A673 (cell line): ENCODE data around the gene DDX56.

Source experiments
- EZH2 ChIP-seq: fragments of 200-600 bp; sonication (generic); IDR thresholded peaks from 2 replicates; pipeline ENCODE4 v1.6.1; 2017; ENCODE audit warnings: borderline replicate concordance, low read depth, mild to moderate bottlenecking, mixed read lengths, antibody characterized with exemption, low read length; ENCODE audit not compliant: poor library complexity, severe bottlenecking
- TF ChIP-seq, protein P1 (sequence below): fragments of 300-800, 200-600 bp; sonication (generic); conservative IDR thresholded peaks from 2 replicates; pipeline ENCODE4 v1.5.1; 2017; ENCODE audit warnings: low read depth, mild to moderate bottlenecking, antibody characterized with exemption, low read length, moderate library complexity, mixed read lengths

DNA sequence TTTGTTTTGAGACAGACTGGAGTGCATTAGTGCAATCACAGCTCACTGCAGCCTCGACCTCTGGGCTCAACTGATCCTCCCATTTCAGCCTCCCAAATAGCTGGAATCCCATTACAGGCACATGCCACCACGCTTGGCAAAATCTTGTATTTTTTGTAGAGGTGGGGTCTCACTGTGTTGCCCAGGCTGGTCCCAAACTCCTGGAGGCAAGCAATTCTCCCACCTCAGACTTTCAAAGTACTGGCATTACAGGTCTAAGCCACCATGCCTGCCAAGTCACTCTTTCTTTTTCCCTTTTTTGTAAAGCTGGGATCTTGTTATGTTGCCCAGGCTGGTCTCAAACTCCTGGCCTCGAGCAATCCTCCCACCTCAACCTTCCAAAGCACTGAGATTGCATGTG is 24.3 kb downstream of the DDX56 start:
- TF ChIP-seq, protein P1, sequence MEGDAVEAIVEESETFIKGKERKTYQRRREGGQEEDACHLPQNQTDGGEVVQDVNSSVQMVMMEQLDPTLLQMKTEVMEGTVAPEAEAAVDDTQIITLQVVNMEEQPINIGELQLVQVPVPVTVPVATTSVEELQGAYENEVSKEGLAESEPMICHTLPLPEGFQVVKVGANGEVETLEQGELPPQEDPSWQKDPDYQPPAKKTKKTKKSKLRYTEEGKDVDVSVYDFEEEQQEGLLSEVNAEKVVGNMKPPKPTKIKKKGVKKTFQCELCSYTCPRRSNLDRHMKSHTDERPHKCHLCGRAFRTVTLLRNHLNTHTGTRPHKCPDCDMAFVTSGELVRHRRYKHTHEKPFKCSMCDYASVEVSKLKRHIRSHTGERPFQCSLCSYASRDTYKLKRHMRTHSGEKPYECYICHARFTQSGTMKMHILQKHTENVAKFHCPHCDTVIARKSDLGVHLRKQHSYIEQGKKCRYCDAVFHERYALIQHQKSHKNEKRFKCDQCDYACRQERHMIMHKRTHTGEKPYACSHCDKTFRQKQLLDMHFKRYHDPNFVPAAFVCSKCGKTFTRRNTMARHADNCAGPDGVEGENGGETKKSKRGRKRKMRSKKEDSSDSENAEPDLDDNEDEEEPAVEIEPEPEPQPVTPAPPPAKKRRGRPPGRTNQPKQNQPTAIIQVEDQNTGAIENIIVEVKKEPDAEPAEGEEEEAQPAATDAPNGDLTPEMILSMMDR, result no peak
- TF ChIP-seq EZH2, result no peak
